GM21423 (cell line): Measurements from ENCODE around the gene OR10P1.
"Not testable (repeated sequence)": the region's sequence is repeated elsewhere in the genome, so short reads cannot be mapped to it uniquely, and the experiment has no call there.

Experiments used
- ATAC-seq: cut with Tn5 transposase; IDR thresholded peaks from one replicate; pipeline ENCODE4 v1.9.1; 2021; ENCODE audit warnings: mild to moderate bottlenecking, moderate library complexity; ENCODE audit not compliant: unreplicated experiment

The OR10P1 gene

GRCh38 chr12:55650620-55651298, 14.1 kb downstream of the OR10P1 start:
- not testable (repeated sequence) for ATAC-seq

- ATAC-seq: no peak
Observed at GRCh38 chr12:55651299-55651683, 14.6 kb downstream of the OR10P1 start.

- ATAC-seq: no peak
Observed at GRCh38 chr12:55652352-55652751, 15.7 kb downstream of the OR10P1 start.

GRCh38 chr12:55653031-55653430, 16.3 kb downstream of the OR10P1 start:
- ATAC-seq: no peak

- no peak for ATAC-seq
Observed at GRCh38 chr12:55654511-55655214, 18.0 kb downstream of the OR10P1 start.

GRCh38 chr12:55657212-55657611, 20.5 kb downstream of the OR10P1 start:
- ATAC-seq: no peak

GRCh38 chr12:55658212-55658611, 21.5 kb downstream of the OR10P1 start:
- no peak for ATAC-seq

- ATAC-seq: no peak
Observed at GRCh38 chr12:55658635-55659391, 22.1 kb downstream of the OR10P1 start.

GRCh38 chr12:55659486-55660385, 23.0 kb downstream of the OR10P1 start:
- ATAC-seq: no peak

GRCh38 chr12:55663391-55663790, 26.7 kb downstream of the OR10P1 start:
- no peak for ATAC-seq

- ATAC-seq: no peak
Observed at GRCh38 chr12:55664826-55665225, 28.1 kb downstream of the OR10P1 start.

- ATAC-seq: no peak
Observed at GRCh38 chr12:55666508-55666907, 29.8 kb downstream of the OR10P1 start.

- no peak for ATAC-seq
Observed at GRCh38 chr12:55670276-55670675, 33.6 kb downstream of the OR10P1 start.

GRCh38 chr12:55671746-55672145, 35.1 kb downstream of the OR10P1 start:
- no peak for ATAC-seq

GRCh38 chr12:55673638-55674037, 36.9 kb downstream of the OR10P1 start:
- ATAC-seq: peak; percentile 99

- ATAC-seq: no peak
Observed at GRCh38 chr12:55675666-55676065, 39.0 kb downstream of the OR10P1 start.

GRCh38 chr12:55676707-55677106, 40.0 kb downstream of the OR10P1 start:
- ATAC-seq: no peak

GRCh38 chr12:55679691-55680090, 43.0 kb downstream of the OR10P1 start:
- ATAC-seq: no peak

GRCh38 chr12:55681142-55682077, 44.7 kb downstream of the OR10P1 start:
- ATAC-seq: no peak
